ENCODE measurements around the gene B4GALNT4. TPM values are rescaled to one million over a fixed set of nuclear protein-coding genes. Genes with fewer than 3 reads are reported as not detected.
"Not testable (repeated sequence)": the region's sequence is repeated elsewhere in the genome, so short reads cannot be mapped to it uniquely, and the experiment has no call there.

The B4GALNT4 gene
- total and polyA plus RNA-seq, 4 donors: 0.15 to 0.42 (median 0.42) TPM; not detected in 1

- TF ChIP-seq, protein P1, sequence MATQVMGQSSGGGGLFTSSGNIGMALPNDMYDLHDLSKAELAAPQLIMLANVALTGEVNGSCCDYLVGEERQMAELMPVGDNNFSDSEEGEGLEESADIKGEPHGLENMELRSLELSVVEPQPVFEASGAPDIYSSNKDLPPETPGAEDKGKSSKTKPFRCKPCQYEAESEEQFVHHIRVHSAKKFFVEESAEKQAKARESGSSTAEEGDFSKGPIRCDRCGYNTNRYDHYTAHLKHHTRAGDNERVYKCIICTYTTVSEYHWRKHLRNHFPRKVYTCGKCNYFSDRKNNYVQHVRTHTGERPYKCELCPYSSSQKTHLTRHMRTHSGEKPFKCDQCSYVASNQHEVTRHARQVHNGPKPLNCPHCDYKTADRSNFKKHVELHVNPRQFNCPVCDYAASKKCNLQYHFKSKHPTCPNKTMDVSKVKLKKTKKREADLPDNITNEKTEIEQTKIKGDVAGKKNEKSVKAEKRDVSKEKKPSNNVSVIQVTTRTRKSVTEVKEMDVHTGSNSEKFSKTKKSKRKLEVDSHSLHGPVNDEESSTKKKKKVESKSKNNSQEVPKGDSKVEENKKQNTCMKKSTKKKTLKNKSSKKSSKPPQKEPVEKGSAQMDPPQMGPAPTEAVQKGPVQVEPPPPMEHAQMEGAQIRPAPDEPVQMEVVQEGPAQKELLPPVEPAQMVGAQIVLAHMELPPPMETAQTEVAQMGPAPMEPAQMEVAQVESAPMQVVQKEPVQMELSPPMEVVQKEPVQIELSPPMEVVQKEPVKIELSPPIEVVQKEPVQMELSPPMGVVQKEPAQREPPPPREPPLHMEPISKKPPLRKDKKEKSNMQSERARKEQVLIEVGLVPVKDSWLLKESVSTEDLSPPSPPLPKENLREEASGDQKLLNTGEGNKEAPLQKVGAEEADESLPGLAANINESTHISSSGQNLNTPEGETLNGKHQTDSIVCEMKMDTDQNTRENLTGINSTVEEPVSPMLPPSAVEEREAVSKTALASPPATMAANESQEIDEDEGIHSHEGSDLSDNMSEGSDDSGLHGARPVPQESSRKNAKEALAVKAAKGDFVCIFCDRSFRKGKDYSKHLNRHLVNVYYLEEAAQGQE (IDR thresholded peaks at IDR 0.05): peak; percentile 21
- TF ChIP-seq MAX (IDR thresholded peaks at IDR 0.05) (no peak), SP1 (IDR thresholded peaks at IDR 0.05) (peak; percentile 63)
These were observed 42.3 kb upstream of the B4GALNT4 start (continued) for GRCh38 chr11:326842-327580.

GRCh38 chr11:327581-327923, 41.7 kb upstream of the B4GALNT4 start:
- no peaks in the 10 kb centered on the region for H3K36me3 ChIP-seq (ENCODE audit: control insufficient read depth in 4 of 4, insufficient read depth in 3 of 4, low read depth in 1 of 4, low read length in 3 of 4)
- no peaks in the 10 kb centered on the region for H3K27me3 ChIP-seq (ENCODE audit: control insufficient read depth in 4 of 4, insufficient read depth in 4 of 4, low read length in 3 of 4)
- 95% methylated on average over 3 of the region's 3 CpGs for WGBS
- TF ChIP-seq NR2F2 (IDR thresholded peaks at IDR 0.05) (no peak), RXRA (IDR thresholded peaks at IDR 0.05) (no peak), EGR1 (IDR thresholded peaks at IDR 0.05; ENCODE audit: low read depth in 2 of 2) (no peak), CTCF (IDR thresholded peaks at IDR 0.05; ENCODE audit: low read depth, low read length, missing input control) (no peak), FOXA2 (IDR thresholded peaks at IDR 0.05) (no peak), RAD21 (IDR thresholded peaks at IDR 0.05) (no peak), JUND (IDR thresholded peaks at IDR 0.05) (no peak), MAX (IDR thresholded peaks at IDR 0.05) (no peak), HNF4A (conservative IDR thresholded peaks at IDR 0.05) (no peak), GABPA (IDR thresholded peaks at IDR 0.05 in 1 of 2, conservative IDR thresholded peaks at IDR 0.05 in 1 of 2) (no peak)
- peak overlapping the region; percentile 76 to 92 for H3K27ac ChIP-seq (ENCODE audit: low read depth in 1 of 2, low read length in 2 of 2)
- peak overlapping the region in 2 of 3 donors; percentile 3 to 44 for H3K4me3 ChIP-seq (ENCODE audit: low read depth in 1 of 3, low read length in 3 of 3)
- DNase-seq (ENCODE audit: low spot score): no peak
- H3K9me3 ChIP-seq (ENCODE audit: control insufficient read depth in 4 of 4, low read length in 3 of 4): no peaks in the 10 kb centered on the region
- peaks cover 0 to 14% (median 10%) of the 10 kb centered on the region in 4 donors for H3K4me1 ChIP-seq (ENCODE audit: control insufficient read depth in 4 of 4, insufficient read depth in 4 of 4, low read length in 3 of 4)
- H3K9ac ChIP-seq (ENCODE audit: low read depth in 1 of 2, low read length in 2 of 2): peak overlapping the region; percentile 57 to 78

- no peak for DNase-seq (ENCODE audit: low spot score)
- Histone ChIP-seq H3K9me3 (ENCODE audit: control insufficient read depth in 4 of 4, low read length in 3 of 4) (no peaks in the 10 kb centered on the region), H3K36me3 (ENCODE audit: control insufficient read depth in 4 of 4, insufficient read depth in 3 of 4, low read depth in 1 of 4, low read length in 3 of 4) (no peaks in the 10 kb centered on the region), H3K4me1 (ENCODE audit: control insufficient read depth in 4 of 4, insufficient read depth in 4 of 4, low read length in 3 of 4) (peaks cover 0 to 14% (median 10%) of the 10 kb centered on the region in 4 donors), H3K27me3 (ENCODE audit: control insufficient read depth in 4 of 4, insufficient read depth in 4 of 4, low read length in 3 of 4) (no peaks in the 10 kb centered on the region), H3K9ac (ENCODE audit: low read depth in 1 of 2, low read length in 2 of 2) (no peak overlapping the region), H3K27ac (ENCODE audit: low read depth in 1 of 2, low read length in 2 of 2) (peak overlapping the region in 1 of 2 donors; percentile 14), H3K4me3 (ENCODE audit: low read depth in 1 of 3, low read length in 3 of 3) (no peak overlapping the region)
- TF ChIP-seq JUND (IDR thresholded peaks at IDR 0.05) (no peak), EGR1 (IDR thresholded peaks at IDR 0.05; ENCODE audit: low read depth in 2 of 2) (no peak), SP1 (IDR thresholded peaks at IDR 0.05) (no peak), HNF4A (conservative IDR thresholded peaks at IDR 0.05) (no peak)
- TF ChIP-seq, protein P2, sequence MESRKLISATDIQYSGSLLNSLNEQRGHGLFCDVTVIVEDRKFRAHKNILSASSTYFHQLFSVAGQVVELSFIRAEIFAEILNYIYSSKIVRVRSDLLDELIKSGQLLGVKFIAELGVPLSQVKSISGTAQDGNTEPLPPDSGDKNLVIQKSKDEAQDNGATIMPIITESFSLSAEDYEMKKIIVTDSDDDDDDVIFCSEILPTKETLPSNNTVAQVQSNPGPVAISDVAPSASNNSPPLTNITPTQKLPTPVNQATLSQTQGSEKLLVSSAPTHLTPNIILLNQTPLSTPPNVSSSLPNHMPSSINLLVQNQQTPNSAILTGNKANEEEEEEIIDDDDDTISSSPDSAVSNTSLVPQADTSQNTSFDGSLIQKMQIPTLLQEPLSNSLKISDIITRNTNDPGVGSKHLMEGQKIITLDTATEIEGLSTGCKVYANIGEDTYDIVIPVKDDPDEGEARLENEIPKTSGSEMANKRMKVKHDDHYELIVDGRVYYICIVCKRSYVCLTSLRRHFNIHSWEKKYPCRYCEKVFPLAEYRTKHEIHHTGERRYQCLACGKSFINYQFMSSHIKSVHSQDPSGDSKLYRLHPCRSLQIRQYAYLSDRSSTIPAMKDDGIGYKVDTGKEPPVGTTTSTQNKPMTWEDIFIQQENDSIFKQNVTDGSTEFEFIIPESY (IDR thresholded peaks at IDR 0.05): no peak
- 97% methylated on average over 13 of the region's 13 CpGs for WGBS
These were observed 41.3 kb upstream of the B4GALNT4 start for GRCh38 chr11:328012-328411.

DNA sequence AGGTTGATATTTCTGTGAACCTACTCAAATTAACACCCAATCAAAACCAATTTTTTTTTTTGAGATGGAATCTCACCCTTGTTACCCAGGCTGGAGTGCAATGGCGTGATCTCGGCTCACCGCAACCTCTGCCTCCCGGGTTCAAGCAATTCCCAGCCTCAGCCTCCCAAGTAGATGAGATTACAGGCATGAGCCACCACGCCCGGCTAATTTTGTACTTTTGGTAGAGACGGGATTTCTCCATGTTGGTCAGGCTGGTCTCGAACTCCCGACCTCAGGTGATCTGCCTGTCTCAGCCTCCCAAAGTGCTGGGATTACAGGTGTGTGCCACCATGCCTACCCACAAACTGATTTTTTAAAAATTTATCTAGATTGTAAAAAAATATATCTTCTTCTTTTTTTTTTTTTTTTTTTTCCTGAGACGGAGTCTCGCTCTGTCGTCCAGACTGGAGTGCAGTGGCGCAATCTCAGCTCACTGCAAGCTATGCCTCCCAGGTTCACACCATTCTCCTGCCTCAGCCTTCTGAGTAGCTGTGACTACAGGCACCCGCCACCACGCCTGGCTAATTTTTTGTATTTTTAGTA, 40.7 kb upstream of the B4GALNT4 start:
- H3K27me3 ChIP-seq (ENCODE audit: control insufficient read depth in 4 of 4, insufficient read depth in 4 of 4, low read length in 3 of 4); H3K9me3 ChIP-seq (ENCODE audit: control insufficient read depth in 4 of 4, low read length in 3 of 4); H3K9ac ChIP-seq (ENCODE audit: low read depth in 1 of 2, low read length in 2 of 2); DNase-seq (ENCODE audit: low spot score); H3K4me3 ChIP-seq (ENCODE audit: low read depth in 1 of 3, low read length in 3 of 3); H3K36me3 ChIP-seq (ENCODE audit: control insufficient read depth in 4 of 4, insufficient read depth in 3 of 4, low read depth in 1 of 4, low read length in 3 of 4): not testable (repeated sequence)
- 89% methylated on average over 15 of the region's 15 CpGs for WGBS
- Histone ChIP-seq H3K4me1 (ENCODE audit: control insufficient read depth in 4 of 4, insufficient read depth in 4 of 4, low read length in 3 of 4) (peaks cover 0 to 14% (median 10%) of the 10 kb centered on the region in 4 donors), H3K27ac (ENCODE audit: low read depth in 1 of 2, low read length in 2 of 2) (peak overlapping the region in 1 of 2 donors; percentile 37)
